Cerebellar cortex (tissue), 1 donor: ENCODE results near the gene IQCE.

ENCODE experiments used
- DNase-seq: peaks from one replicate; pipeline ENCODE4 v3.0.0-alpha.2; 2015; ENCODE audit warnings: low spot score

The IQCE gene

GRCh38 chr7:2646680-2647571, 88.1 kb downstream of the IQCE start:
- no peak for DNase-seq

DNA sequence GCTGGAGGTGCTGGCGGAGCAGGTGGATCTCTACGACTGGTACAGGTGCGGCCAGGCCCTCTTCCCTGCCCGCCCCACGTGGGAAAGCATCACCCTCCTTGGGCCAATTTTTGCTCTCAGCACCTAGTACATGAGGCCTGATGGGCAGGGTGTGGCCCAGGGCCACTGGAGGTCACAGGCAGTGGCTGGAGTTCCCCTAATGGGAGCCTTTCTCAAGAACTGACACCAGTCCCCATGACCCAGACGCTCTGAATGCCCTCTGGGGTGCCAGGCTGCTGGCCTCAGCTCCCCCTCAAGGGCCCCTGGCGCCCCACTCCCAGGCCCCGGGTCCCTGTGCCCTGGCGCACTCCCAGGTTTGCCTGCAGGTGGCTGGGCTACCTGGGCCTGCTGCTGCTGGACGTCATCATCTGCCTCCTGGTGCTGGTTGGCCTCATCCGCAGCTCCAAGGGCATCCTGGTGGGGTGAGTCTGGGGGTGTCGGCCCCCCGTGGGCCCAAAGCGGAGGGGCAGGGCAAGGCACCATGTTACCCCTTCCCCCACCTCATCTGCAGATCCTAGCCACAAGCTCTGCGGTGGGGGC, 88.9 kb downstream of the IQCE start:
- no peak for DNase-seq

GRCh38 chr7:2649139-2649838, 90.5 kb downstream of the IQCE start:
- no peak for DNase-seq

DNA sequence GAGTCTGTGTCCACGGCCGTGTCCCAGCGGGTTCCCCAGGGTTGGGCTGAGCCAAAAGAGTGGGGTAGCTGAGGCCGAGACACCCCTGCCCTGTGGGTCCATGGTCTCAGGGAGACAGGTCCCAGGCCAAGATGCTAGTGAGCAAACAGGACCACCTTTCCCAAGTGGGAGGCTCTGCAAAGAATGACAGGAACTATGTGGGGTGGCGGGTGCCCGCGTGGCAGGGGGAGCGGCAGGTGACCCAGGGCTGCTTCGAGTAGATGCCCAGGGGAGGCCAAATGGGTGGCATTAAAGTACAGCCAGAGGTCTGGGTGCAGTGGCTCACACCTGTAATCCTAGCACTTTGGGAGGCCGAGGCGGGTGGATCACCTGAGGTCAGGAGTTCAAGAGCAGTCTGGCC, 91.2 kb downstream of the IQCE start:
- no peak for DNase-seq

- no peak for DNase-seq
These were observed 91.7 kb downstream of the IQCE start for GRCh38 chr7:2650451-2650850.

DNA sequence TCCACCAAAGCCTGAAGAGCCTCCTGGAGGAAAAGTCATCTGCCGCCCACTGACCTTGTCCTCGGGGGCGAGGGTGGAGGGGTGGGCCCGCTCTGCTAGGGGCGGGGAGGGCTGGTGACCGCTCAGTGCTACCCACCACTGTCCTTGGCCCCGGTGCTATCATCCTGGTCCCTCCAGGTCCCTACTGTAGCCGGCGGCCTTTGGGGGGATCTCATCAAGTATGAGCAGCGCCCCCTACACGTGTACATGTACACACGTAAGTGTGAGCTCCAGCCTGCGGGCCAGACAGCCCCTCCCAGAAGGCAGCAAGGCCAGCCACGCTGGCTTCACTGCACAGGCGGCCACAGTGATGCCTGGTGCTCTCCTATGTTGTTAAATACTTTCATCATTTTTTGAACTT, 92.6 kb downstream of the IQCE start:
- DNase-seq: peak; percentile 26

- no peak for DNase-seq
These were observed 93.3 kb downstream of the IQCE start for GRCh38 chr7:2651847-2652735.

DNA sequence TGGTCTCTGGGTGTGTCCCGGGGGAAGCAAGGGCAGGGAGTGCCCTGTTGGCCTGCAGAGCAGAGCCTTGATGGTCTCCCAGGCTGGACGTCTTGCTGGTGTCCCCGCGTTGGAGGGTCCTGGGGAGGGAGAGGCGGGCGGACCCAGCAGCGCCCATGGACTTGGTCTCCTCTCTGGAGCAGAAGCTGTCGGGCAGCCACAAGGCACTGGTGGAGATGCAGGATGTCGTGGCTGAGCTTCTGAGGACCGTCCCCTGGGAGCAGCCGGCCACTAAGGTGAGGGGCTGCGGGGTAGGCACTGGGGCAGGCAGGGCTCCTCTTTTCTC, 93.9 kb downstream of the IQCE start:
- no peak for DNase-seq

GRCh38 chr7:2654059-2654458, 95.3 kb downstream of the IQCE start:
- no peak for DNase-seq

DNA sequence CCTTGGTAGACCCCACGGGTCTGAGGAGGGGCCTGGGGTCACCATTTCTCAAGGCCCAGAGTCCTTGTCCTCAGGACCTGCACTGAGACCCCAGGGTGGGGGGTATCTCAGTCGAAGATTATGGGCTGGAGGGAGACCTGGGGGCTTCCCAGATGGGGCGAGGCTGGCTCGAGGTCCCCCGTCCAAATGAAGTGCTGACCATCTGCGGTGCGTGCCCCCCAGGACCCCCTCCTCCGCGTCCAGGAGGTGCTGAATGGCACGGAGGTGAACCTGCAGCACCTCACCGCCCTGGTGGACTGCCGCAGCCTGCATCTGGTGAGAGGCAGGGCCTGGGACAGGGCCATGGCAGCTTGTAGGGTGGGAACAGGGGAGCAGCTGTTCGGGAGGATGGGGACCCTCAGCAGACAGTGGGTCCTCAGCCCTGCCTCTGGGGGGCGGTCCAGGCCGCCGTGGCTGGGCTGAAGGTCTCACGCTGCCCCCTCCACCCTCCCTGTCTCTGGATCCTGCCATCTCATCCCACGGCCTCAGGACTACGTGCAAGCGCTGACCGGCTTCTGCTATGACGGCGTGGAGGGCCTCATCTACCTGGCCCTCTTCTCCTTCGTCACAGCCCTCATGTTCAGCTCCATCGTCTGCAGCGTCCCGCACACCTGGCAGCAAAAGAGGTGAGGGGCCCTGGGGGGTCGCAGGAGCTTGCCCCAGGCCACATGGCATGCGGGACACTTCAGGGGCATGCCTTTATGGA, 97.3 kb downstream of the IQCE start:
- DNase-seq: no peak

DNA sequence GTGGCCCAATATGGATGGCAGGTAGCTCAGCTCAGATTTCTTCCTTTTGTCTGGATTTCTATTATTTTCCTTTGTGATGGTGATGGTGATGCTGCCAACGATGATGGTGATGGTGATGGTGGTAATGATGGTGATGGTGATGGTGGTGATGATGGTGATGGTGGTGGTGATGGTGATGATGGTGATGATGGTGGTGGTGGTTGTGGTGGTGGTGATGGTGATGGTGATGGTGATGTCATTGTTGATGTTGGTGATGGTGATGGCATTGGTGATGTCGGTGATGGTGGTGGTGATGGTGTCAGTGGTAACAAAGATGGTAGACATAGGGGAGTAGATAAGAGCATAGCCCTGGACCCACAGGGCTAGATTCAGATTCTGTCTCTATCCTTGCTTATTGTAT, 98.4 kb downstream of the IQCE start:
- DNase-seq: no peak

- no peak for DNase-seq
These were observed 99.3 kb downstream of the IQCE start for GRCh38 chr7:2657920-2658671.

DNA sequence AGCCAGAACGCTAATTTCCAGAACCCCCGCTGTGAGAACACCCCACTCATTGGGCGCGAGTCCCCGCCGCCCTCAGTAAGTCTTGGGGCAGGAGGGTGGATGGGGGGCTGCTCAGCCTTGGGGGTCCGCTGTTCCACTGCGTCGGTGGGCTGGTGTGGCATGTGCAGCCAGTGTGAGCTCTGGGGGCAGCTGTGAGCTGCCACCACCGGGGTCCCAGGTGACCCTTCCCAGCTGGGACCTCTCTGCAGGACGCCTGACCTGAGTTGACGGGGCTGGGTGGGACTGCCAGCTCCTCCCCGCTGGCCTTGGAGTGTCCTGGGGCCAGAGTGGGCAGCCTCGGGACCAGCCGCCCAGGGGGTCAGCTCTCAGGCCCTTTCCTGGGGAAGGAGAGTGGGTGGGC, 100.2 kb downstream of the IQCE start:
- DNase-seq: no peak

DNA sequence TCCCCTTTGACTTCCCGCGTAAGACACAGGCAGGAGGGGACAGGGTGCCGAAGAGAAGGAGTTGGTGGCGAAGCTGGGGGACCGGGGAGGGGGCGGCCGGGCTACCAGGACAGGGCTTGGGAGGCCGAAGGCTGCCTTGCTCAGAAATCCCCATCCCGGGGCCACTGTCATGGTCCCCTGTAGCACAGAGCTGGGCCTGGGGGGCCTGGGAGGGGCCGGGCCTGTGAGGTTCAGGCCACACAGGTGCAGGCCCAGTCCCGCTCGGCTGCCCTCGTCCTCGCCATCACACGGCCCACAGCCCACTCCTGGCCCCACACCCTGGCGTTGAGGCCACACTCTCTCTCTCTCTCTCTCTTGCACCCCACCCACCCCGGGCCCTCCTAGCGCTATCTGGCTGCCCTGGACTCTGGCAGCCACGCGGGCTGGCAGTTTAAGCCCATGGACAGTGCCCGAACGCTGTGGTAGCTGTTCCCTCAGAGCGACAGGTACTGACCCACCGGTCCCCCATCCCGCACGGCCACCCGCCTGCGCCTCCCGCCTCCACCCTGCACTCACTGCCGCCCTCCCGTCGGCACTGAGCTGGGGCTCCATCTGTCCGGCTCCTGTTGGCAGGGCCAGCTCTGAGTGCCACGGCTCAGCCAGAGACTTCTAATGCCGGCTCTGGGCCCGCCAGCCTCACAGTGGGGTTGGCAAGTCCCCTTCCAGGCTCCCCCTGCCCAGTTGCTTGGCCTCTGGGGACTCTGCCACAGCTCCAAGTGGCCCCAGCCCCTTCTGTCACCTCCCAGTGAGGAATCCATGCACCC, 101.0 kb downstream of the IQCE start:
- peak; percentile 65 for DNase-seq

- no peak for DNase-seq
These were observed 101.7 kb downstream of the IQCE start for GRCh38 chr7:2660359-2661095.

GRCh38 chr7:2661096-2661449, 102.3 kb downstream of the IQCE start:
- no peak for DNase-seq

DNA sequence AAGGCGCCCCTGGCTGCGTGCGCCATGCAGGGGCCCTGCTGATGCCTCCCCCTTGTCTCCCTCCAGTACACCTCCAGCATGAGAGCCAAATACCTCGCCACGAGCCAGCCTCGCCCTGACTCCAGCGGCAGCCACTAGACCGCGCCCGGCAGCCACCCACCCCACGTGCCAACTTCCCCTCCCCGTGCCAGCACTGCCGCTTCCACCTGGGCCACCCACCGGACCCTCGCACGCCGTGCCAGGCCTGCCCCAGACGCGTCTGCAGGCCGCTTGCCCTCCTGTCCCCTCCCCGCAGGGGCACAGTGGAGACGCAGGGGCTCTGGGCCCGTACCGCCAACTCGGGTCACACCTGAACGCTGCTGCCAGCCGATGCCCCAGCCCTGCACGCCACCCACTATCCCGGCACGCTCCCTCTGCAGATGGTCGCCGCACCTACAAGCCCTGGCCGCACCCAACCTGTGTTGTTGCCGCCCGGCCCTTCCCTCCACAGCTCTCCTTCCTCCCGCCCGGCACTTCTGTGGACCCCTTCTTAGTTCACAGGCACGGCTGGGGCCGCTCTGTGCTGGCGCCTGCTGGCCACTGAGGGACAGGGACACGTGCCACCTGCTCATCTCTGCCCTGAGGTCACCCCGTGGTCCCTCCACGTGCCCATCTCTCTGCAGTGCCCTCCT, 103.0 kb downstream of the IQCE start:
- DNase-seq: no peak

- DNase-seq: no peak
These were observed 103.7 kb downstream of the IQCE start for GRCh38 chr7:2662273-2663120.
